GM23338 (cell line): ENCODE data around the gene PAPPA2.

Experiments
- CREB1 ChIP-seq: fragments of 250-450 bp; sonication (Bioruptor Pico); IDR thresholded peaks from 2 replicates; pipeline ENCODE4 v1.5.0; 2020; ENCODE audit warnings: low read depth, mild to moderate bottlenecking, moderate library complexity
- EZH2 ChIP-seq: fragments of 200-600 bp; sonication (generic); IDR thresholded peaks from one replicate; pipeline ENCODE4 v1.8.0; 2017; ENCODE audit warnings: antibody characterized with exemption, mild to moderate bottlenecking, low read depth; ENCODE audit not compliant: unreplicated experiment
- POLR2AphosphoS5 ChIP-seq: IDR thresholded peaks from 2 replicates; pipeline ENCODE4 v1.6.1; 2016; ENCODE audit warnings: antibody characterized with exemption, low read depth
- STAT1 ChIP-seq: IDR thresholded peaks from one replicate; pipeline ENCODE4 v1.6.1; 2016; ENCODE audit warnings: antibody characterized with exemption; ENCODE audit not compliant: unreplicated experiment
- ZNF114 ChIP-seq: fragments of 250-450 bp; sonication (Bioruptor Pico); IDR thresholded peaks from 2 replicates; pipeline ENCODE4 v1.5.0; 2020; ENCODE audit warnings: mild to moderate bottlenecking, moderate library complexity
- ZNF331 ChIP-seq: fragments of 250-450 bp; sonication (Bioruptor Pico); IDR thresholded peaks from 2 replicates; pipeline ENCODE4 v1.5.0; 2020; ENCODE audit warnings: low read depth, mild to moderate bottlenecking, moderate library complexity
- TF ChIP-seq, protein P1 (sequence below), 2 experiments: fragments of 200-600 bp in 1 of 2; sonication (generic) in 1 of 2; conservative IDR thresholded peaks; 2 replicates each; pipeline versions ENCODE4 v1.5.1 to v1.6.1; 2016 to 2017; ENCODE audit warnings: antibody characterized with exemption in 2 of 2, low read depth in 2 of 2, mild to moderate bottlenecking in 2 of 2, moderate library complexity in 1 of 2
- TF ChIP-seq, protein P2 (sequence below): IDR thresholded peaks from one replicate; pipeline ENCODE4 v1.6.1; 2018; ENCODE audit warnings: antibody characterized with exemption; ENCODE audit not compliant: unreplicated experiment

DNA sequence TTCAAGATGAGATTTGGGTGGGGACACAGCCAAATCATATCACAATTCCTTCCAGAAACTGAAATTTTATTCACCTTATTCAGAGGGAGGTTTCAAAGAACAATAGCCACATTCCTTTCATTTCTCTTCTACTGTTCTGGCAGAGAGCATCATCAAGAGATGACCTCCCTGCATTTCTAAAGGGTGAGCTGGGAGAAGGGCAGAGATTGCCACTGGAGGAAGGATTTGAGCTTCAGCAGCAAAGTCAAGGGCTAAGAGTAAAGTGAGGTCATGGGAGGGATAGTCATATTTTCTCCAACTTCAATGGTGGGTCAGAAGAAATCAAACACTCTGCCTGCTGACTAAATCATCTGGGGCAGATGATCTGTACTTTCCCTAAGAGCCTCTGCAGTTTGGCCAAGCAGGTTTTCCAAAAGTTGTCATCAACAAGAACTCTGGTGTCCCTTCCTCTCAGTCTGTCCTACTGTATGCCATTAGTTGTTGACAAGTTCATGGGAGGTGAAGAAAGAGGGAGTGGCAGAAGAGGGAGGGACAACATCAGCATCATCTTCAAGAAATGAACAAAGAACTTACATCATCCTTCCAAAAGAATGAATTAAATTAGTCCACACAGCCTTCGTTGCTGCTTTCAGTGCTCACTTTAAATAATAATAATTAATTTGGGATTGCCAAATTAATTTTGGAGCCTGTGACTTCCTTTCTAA, 403.2 kb downstream of the PAPPA2 start:
- TF ChIP-seq EZH2: no peak
- TF ChIP-seq, protein P1, sequence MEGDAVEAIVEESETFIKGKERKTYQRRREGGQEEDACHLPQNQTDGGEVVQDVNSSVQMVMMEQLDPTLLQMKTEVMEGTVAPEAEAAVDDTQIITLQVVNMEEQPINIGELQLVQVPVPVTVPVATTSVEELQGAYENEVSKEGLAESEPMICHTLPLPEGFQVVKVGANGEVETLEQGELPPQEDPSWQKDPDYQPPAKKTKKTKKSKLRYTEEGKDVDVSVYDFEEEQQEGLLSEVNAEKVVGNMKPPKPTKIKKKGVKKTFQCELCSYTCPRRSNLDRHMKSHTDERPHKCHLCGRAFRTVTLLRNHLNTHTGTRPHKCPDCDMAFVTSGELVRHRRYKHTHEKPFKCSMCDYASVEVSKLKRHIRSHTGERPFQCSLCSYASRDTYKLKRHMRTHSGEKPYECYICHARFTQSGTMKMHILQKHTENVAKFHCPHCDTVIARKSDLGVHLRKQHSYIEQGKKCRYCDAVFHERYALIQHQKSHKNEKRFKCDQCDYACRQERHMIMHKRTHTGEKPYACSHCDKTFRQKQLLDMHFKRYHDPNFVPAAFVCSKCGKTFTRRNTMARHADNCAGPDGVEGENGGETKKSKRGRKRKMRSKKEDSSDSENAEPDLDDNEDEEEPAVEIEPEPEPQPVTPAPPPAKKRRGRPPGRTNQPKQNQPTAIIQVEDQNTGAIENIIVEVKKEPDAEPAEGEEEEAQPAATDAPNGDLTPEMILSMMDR (conservative IDR thresholded peaks at IDR 0.05; ENCODE audit: low read depth in 2 of 2): no peak
- no peak for TF ChIP-seq POLR2AphosphoS5
- no peak for TF ChIP-seq ZNF331 (CRISPR knock-in tag)
- TF ChIP-seq, protein P2, sequence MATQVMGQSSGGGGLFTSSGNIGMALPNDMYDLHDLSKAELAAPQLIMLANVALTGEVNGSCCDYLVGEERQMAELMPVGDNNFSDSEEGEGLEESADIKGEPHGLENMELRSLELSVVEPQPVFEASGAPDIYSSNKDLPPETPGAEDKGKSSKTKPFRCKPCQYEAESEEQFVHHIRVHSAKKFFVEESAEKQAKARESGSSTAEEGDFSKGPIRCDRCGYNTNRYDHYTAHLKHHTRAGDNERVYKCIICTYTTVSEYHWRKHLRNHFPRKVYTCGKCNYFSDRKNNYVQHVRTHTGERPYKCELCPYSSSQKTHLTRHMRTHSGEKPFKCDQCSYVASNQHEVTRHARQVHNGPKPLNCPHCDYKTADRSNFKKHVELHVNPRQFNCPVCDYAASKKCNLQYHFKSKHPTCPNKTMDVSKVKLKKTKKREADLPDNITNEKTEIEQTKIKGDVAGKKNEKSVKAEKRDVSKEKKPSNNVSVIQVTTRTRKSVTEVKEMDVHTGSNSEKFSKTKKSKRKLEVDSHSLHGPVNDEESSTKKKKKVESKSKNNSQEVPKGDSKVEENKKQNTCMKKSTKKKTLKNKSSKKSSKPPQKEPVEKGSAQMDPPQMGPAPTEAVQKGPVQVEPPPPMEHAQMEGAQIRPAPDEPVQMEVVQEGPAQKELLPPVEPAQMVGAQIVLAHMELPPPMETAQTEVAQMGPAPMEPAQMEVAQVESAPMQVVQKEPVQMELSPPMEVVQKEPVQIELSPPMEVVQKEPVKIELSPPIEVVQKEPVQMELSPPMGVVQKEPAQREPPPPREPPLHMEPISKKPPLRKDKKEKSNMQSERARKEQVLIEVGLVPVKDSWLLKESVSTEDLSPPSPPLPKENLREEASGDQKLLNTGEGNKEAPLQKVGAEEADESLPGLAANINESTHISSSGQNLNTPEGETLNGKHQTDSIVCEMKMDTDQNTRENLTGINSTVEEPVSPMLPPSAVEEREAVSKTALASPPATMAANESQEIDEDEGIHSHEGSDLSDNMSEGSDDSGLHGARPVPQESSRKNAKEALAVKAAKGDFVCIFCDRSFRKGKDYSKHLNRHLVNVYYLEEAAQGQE: no peak
- no peak for TF ChIP-seq STAT1
- no peak for TF ChIP-seq CREB1
- no peak for TF ChIP-seq ZNF114
